ENCODE data around the gene PRRC2A. TPM values are rescaled to one million over a fixed set of nuclear protein-coding genes. Genes with fewer than 3 reads are reported as not detected.

Gene PRRC2A
- total RNA-seq, 2 experiments from 2014 or later, result 156 to 355 TPM

DNA sequence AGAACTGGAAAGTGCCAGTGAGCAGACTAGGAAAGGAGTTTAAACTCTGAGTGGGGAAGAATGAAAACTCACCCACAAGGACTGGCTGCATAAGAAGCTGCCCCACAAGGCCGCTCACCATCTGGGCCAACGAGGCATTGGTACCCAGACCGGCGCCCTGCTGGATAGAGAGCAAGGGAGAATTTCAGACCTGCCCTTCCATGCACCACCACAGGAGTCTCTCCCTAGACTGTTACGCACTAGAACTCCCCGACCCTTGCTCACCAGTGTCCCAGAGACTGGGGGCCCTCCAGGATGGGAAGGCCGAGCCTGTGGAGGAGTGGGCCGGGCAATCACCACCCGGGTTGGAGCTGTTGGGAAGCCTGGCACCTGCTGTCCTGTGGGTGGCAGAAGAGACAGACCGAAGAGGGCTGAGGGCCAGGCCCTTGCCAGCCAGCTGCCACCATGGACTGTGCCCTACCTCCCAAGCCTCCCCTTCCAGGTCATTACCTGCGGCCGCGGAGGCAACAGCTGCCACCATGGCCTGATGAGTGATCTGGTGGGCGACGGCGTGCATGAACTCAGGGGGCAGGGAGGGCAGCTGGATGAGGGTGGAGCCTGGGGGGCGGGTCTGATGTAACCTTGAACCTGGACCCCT, 23.4 kb downstream of the PRRC2A start:
- H2AFZ ChIP-seq (ENCODE audit: low read length), result no peak overlapping the region
- H3K4me3 ChIP-seq (ENCODE audit: low read depth, low read length, poor library complexity, severe bottlenecking), result no peak overlapping the region
- ChIA-PET POLR2A (interaction anchor here (1.1 to 1.2 kb wide), 2 partner anchors 17 to 64 kb away, joined by 3 to 4 read pairs; no protein-coding TSS in a partner anchor), CTCF (ENCODE audit: unreplicated experiment) (no interaction called here)
- peaks cover 94% of the 10 kb centered on the region for H3K36me3 ChIP-seq (ENCODE audit: insufficient read depth, low read length)
- intact Hi-C loops (cut with micrococcal nuclease; ENCODE audit: unreplicated experiment), result no loop called here
- no peaks in the 10 kb centered on the region for H3K4me1 ChIP-seq (ENCODE audit: insufficient read depth, low read length, poor library complexity, severe bottlenecking)
- DNase-seq (ENCODE audit: low spot score), result no peak
- H3K79me2 ChIP-seq (ENCODE audit: insufficient read depth, low read depth, low read length), result no peaks in the 10 kb centered on the region
- H4K20me1 ChIP-seq (ENCODE audit: insufficient read depth, low read length), result no peaks in the 10 kb centered on the region
- H3K9me3 ChIP-seq (ENCODE audit: low read length), result no peaks in the 10 kb centered on the region
- H3K9me2 ChIP-seq (ENCODE audit: insufficient read depth, low read length), result no peaks in the 10 kb centered on the region
- H3K27ac ChIP-seq (ENCODE audit: low read depth, low read length, poor library complexity, severe bottlenecking), result no peak overlapping the region
- no peak overlapping the region for H3K4me2 ChIP-seq (ENCODE audit: low read length)
- BruUV-seq (replicated peaks), result no TSS peak
- TF ChIP-seq CTCF (conservative IDR thresholded peaks at IDR 0.05; ENCODE audit: low read length) (no peak), EZH2phosphoT487 (IDR thresholded peaks at IDR 0.05; ENCODE audit: borderline replicate concordance, low read depth, low read length) (no peak)

- Histone ChIP-seq H3K4me2 (ENCODE audit: low read length) (no peak overlapping the region), H3K9me2 (ENCODE audit: insufficient read depth, low read length) (no peaks in the 10 kb centered on the region), H3K36me3 (ENCODE audit: insufficient read depth, low read length) (peaks cover 93% of the 10 kb centered on the region), H3K9me3 (ENCODE audit: low read length) (no peaks in the 10 kb centered on the region), H2AFZ (ENCODE audit: low read length) (no peak overlapping the region), H3K4me1 (ENCODE audit: insufficient read depth, low read length, poor library complexity, severe bottlenecking) (no peaks in the 10 kb centered on the region), H3K27ac (ENCODE audit: low read depth, low read length, poor library complexity, severe bottlenecking) (no peak overlapping the region), H3K4me3 (ENCODE audit: low read depth, low read length, poor library complexity, severe bottlenecking) (no peak overlapping the region), H3K79me2 (ENCODE audit: insufficient read depth, low read depth, low read length) (peaks cover 10% of the 10 kb centered on the region), H4K20me1 (ENCODE audit: insufficient read depth, low read length) (no peaks in the 10 kb centered on the region)
- ChIA-PET CTCF (ENCODE audit: unreplicated experiment) (no interaction called here), POLR2A (no interaction called here)
- BruUV-seq (replicated peaks), result no TSS peak
- intact Hi-C loops (cut with micrococcal nuclease; ENCODE audit: unreplicated experiment), result no loop called here
- TF ChIP-seq EZH2phosphoT487 (IDR thresholded peaks at IDR 0.05; ENCODE audit: borderline replicate concordance, low read depth, low read length) (no peak), CTCF (conservative IDR thresholded peaks at IDR 0.05; ENCODE audit: low read length) (no peak)
- DNase-seq (ENCODE audit: low spot score), result no peak
Observed at GRCh38 chr6:31645325-31645724, 24.8 kb downstream of the PRRC2A start.

DNA sequence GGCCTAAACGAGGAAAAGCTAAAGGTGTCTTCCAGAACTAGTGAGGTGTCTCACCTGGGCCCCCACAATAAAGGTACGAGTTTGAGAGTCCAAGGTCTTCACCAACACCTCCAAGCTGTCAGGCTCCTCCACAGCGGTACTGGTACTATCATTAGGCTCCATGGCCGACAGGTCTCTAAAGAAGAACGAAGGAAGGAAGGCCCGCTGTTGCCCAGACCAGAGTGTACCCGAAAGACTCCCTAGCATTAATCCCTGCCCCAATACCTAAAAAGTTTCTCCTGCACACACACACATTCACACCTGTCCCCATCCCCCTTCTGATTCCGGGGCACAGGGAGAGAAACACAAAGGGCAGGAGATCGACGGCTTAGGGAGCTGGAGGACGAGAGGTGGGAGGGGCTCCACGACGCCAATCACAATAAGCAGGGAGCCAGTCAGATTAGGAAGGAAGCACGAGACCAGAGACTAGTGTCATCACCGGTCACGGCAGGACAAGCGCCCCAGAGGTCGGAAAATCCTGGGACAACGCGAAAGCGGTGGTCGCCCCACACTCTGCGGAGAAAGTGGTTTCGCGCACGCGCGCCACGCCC, 31.2 kb downstream of the PRRC2A start:
- 0 out of 2 replicates have a peak, but pooled peaks cover 4% of the 10 kb centered on the region for H4K20me1 ChIP-seq (ENCODE audit: insufficient read depth, low read length)
- peak overlapping the region; percentile 78 for H3K4me2 ChIP-seq (ENCODE audit: low read length)
- no TSS peak for BruUV-seq (replicated peaks)
- peaks cover 16% of the 10 kb centered on the region for H3K4me1 ChIP-seq (ENCODE audit: insufficient read depth, low read length, poor library complexity, severe bottlenecking)
- peaks cover 32% of the 10 kb centered on the region for H3K79me2 ChIP-seq (ENCODE audit: insufficient read depth, low read depth, low read length)
- CTCF ChIA-PET (ENCODE audit: unreplicated experiment), result no interaction called here
- no peak for TF ChIP-seq CTCF (conservative IDR thresholded peaks at IDR 0.05; ENCODE audit: low read length)
- no peak for TF ChIP-seq EZH2phosphoT487 (IDR thresholded peaks at IDR 0.05; ENCODE audit: borderline replicate concordance, low read depth, low read length)
- POLR2A ChIA-PET, result interaction anchor here (0.6 to 4.0 kb wide), 12 partner anchors 10 to 1675 kb away, joined by 3 to 19 read pairs (median 4); partner anchors contain the start of genes C6orf47, DDX39B and PRRC2A
- H3K9me3 ChIP-seq (ENCODE audit: low read length), result no peaks in the 10 kb centered on the region
- peak overlapping the region; percentile 75 for H3K27ac ChIP-seq (ENCODE audit: low read depth, low read length, poor library complexity, severe bottlenecking)
- H3K36me3 ChIP-seq (ENCODE audit: insufficient read depth, low read length), result peaks cover 43% of the 10 kb centered on the region
- DNase-seq (ENCODE audit: low spot score), result no peak
- intact Hi-C loops (cut with micrococcal nuclease; ENCODE audit: unreplicated experiment), result loop anchor here (1.0 kb wide), 4 partner anchors 14 to 109 kb away; partner anchors contain the start of genes ATP6V1G2, DDX39B and PRRC2A
- peak overlapping the region; percentile 76 for H3K4me3 ChIP-seq (ENCODE audit: low read depth, low read length, poor library complexity, severe bottlenecking)
- no peaks in the 10 kb centered on the region for H3K9me2 ChIP-seq (ENCODE audit: insufficient read depth, low read length)
- H2AFZ ChIP-seq (ENCODE audit: low read length), result no peak overlapping the region

All from OCI-LY7 (cell line).